AG10803 (cell line): ENCODE data around the gene WSCD2.

Source experiments
- DNase-seq: peaks from one replicate; pipeline ENCODE4 v3.0.0; 2010; ENCODE audit warnings: low read depth
- H3K4me3 ChIP-seq: 2 replicates; pipeline ENCODE4 v1.5.1; 2011; ENCODE audit warnings: mild to moderate bottlenecking, low read length, control low read depth
- CTCF ChIP-seq: conservative IDR thresholded peaks from 2 replicates; pipeline ENCODE4 v1.5.1; 2011; ENCODE audit warnings: mild to moderate bottlenecking, low read length, control low read depth, inconsistent platforms

The WSCD2 gene

DNA sequence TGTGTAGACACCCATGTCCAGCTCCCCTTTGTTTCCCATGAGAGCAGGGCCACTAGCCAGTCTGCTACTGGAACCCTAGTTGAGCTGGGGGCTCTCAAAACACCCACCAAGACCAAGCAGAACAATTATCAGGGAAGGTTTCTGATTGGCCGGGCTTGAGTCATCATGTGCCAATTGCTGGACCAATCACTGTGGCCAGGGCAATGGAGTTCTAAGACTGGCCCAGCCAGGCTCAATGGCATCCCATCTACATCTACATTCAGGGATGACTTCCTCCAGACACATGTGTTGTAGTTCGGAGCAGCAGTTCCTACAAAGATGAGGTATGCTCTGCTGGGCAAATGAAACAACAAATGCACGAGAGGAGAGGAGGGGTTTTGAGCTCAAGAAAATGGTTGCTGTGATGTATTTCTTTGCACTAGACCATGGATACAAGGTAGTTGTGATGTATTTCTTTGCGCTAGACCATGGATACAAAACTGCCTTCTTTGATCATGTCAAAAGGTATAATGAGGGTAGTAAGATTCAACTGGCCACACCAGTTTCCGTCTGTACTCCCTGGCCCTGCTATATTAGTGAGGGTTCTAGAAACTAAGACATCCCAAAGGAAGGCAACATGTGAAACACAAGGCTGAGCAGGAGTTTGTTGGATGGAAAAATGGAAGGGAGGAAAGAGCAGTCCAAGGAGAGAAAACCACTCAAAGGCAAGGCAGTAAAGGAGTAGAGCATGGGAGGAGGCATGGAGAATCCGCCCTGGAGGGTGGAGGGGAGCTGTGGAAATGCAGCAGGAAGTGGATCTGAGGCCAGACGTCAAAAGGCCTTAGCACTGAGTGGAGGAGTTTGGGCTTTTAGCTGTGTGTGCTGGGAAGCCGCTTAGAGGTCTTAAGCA is 8.9 kb upstream of the WSCD2 start:
- no peak for DNase-seq
- H3K4me3 ChIP-seq: no peak overlapping the region
- TF ChIP-seq CTCF: no peak

GRCh38 chr12:108120863-108121165 is 8.3 kb upstream of the WSCD2 start:
- DNase-seq: no peak
- no peak for TF ChIP-seq CTCF
- no peak overlapping the region for H3K4me3 ChIP-seq

- no peak for TF ChIP-seq CTCF
- no peak overlapping the region for H3K4me3 ChIP-seq
- DNase-seq: no peak
Measured at GRCh38 chr12:108121320-108121719, 7.8 kb upstream of the WSCD2 start.

DNA sequence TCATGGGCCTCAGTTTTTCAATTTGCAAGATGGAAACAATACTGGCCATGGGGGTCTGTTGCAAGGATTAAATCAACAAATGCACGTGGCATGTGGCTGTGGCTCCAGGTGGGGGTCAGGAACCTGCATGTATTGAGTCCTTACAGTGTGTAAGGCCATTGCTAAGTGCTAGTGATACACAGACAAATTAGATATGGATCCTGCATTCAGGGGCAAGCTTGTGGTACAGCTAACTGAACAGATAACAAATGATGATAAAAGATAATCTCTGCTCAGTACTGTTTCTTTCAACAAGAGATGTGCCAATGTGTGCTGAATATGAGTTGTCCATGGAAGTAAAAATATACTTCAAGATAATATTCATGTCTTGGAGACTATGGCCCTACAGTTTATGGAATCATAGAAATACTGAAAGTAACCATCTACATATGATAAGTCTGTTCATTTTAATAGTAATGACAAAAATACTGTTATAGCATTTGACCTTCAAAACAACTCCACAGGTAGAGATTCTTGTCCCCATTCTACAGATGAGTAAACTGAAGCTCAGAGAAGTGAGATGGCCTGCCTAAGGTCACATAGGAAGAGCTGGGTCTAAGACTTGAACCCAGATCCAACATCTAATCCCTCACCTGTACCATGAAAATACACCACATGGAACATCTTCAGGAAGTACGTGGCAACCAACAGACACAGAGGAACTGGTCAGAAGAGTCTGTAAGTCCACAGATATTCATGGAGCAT is 7.2 kb upstream of the WSCD2 start:
- no peak for TF ChIP-seq CTCF
- no peak for DNase-seq

DNA sequence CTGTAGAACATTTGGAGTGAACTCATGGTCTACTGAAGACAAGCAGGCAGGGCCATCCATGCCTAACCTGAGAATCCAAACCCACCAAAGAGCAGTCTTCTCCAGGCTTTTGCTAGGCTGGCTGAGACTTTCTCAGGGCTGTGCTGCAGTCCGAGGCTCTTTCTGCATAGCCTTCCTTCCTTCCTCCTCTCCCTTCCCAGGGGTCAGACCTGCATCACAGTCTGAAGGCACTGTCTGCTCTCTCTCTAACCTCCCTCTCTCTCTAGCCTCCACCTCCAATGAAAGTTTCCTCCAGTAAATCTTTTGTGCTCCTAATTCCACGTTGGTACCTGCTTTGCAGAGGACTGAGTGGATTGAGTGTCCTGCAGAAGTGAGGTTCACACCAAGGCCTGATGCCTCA is 6.4 kb upstream of the WSCD2 start:
- H3K4me3 ChIP-seq: no peak overlapping the region
- DNase-seq: no peak
- no peak for TF ChIP-seq CTCF

More for the DNA sequence above, 7.2 kb upstream of the WSCD2 start:
- H3K4me3 ChIP-seq: no peak overlapping the region

GRCh38 chr12:108123402-108123801 is 5.7 kb upstream of the WSCD2 start:
- TF ChIP-seq CTCF: no peak
- DNase-seq: no peak
- H3K4me3 ChIP-seq: no peak overlapping the region

GRCh38 chr12:108125073-108125472 is 4.0 kb upstream of the WSCD2 start:
- no peak for DNase-seq
- no peak overlapping the region for H3K4me3 ChIP-seq
- no peak for TF ChIP-seq CTCF
